Activated CD4-positive, CD25-positive, alpha-beta regulatory T cell treated with anti-CD3 and anti-CD28 coated beads, Interleukin-2, amount 50 U/mL, for 72 hours (primary cell): Measurements from ENCODE around the gene EIF4E1B.
"Not testable (repeated sequence)": the region's sequence is repeated elsewhere in the genome, so short reads cannot be mapped to it uniquely, and the experiment has no call there.

Source experiments
- DNase-seq: peaks from one replicate; pipeline ENCODE4 v3.0.0; 2021

Gene EIF4E1B

GRCh38 chr5:176629853-176630680, at the start of gene EIF4E1B, which contains the start of gene SNCB:
Gene EIF4E1B (plus strand): TSS chr5:176630675. CDS start chr5:176642788, 12,113 bp downstream.
Gene SNCB (minus strand): TSS chr5:176630534. CDS start chr5:176629654, 880 bp downstream.
- peak; percentile 33 for DNase-seq

GRCh38 chr5:176581361-176581760, 49.1 kb upstream of the EIF4E1B start:
- DNase-seq, result no peak

GRCh38 chr5:176583076-176583475, 47.4 kb upstream of the EIF4E1B start:
- DNase-seq, result no peak

- no peak for DNase-seq
Observed at GRCh38 chr5:176587398-176587797, 43.1 kb upstream of the EIF4E1B start.

GRCh38 chr5:176588297-176588696, 42.2 kb upstream of the EIF4E1B start:
- DNase-seq, result no peak

GRCh38 chr5:176589039-176589769, 41.3 kb upstream of the EIF4E1B start:
- DNase-seq, result no peak

GRCh38 chr5:176590035-176590717, 40.3 kb upstream of the EIF4E1B start:
- DNase-seq, result no peak

GRCh38 chr5:176591667-176592066, 38.8 kb upstream of the EIF4E1B start:
- not testable (repeated sequence) for DNase-seq

- no peak for DNase-seq
Observed at GRCh38 chr5:176592573-176592972, 37.9 kb upstream of the EIF4E1B start.

GRCh38 chr5:176593273-176593869, 37.1 kb upstream of the EIF4E1B start:
- no peak for DNase-seq

- DNase-seq, result no peak
Observed at GRCh38 chr5:176594554-176594953, 35.9 kb upstream of the EIF4E1B start.

GRCh38 chr5:176595386-176595943, 35.0 kb upstream of the EIF4E1B start:
- no peak for DNase-seq

GRCh38 chr5:176596069-176596644, 34.3 kb upstream of the EIF4E1B start:
- DNase-seq, result no peak

- DNase-seq, result peak; percentile 55
Observed at GRCh38 chr5:176596689-176597416, 33.6 kb upstream of the EIF4E1B start.

GRCh38 chr5:176597417-176598389, 32.8 kb upstream of the EIF4E1B start:
- no peak for DNase-seq

- not testable (repeated sequence) for DNase-seq
Observed at GRCh38 chr5:176599749-176600430, 30.6 kb upstream of the EIF4E1B start.

GRCh38 chr5:176601901-176602482, 28.5 kb upstream of the EIF4E1B start:
- DNase-seq, result no peak

- DNase-seq, result no peak
Observed at GRCh38 chr5:176603091-176603490, 27.4 kb upstream of the EIF4E1B start.

- no peak for DNase-seq
Observed at GRCh38 chr5:176606032-176606431, 24.4 kb upstream of the EIF4E1B start.
